ENCODE measurements around the gene RASGRP4.

DNA sequence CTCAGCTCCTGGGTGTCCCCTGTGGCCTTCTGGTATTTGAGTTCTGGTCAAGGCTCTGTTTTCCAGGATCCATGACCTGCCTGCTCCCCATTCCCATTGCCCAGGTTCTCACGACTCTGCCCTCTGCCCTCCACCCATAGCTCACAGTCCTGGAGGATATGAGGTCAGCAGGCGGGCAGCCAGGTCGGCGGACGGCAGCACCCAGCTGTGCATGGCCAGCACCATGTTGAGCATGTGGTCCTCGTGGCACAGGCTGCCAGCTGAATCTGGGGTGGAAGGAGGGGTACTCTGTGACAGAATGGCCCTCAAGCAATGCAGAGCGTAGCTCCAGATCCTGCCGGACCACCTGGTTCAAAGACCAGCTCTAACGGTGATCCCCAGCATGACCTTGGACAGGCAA is 5.1 kb downstream of the RASGRP4 start:
- TF ChIP-seq CTCF (IDR thresholded peaks at IDR 0.05): no peak
- no peak for TF ChIP-seq POLR2A (IDR thresholded peaks at IDR 0.05)
- no peak for TF ChIP-seq POLR2AphosphoS5 (IDR thresholded peaks at IDR 0.05)

All from breast epithelium (tissue), 3 donors.